ENCODE results near the gene BPIFB1. TPM values are rescaled to one million over a fixed set of nuclear protein-coding genes. Genes with fewer than 3 reads are reported as not detected.

BPIFB1 gene
- total and polyA plus RNA-seq, 2 of the 13 experiments (the other 11 are each of a cell fraction or from before 2014, with no cell fraction given) = 0.82 to 4.4 TPM

- TF ChIP-seq ZNF609 (CRISPR knock-in tag; IDR thresholded peaks at IDR 0.05; ENCODE audit: borderline replicate concordance) = no peak
- TF ChIP-seq NCOR1 (IDR thresholded peaks at IDR 0.05; ENCODE audit: borderline replicate concordance, low read length) = no peak
- TF ChIP-seq JARID2 (CRISPR knock-in tag; IDR thresholded peaks at IDR 0.05; ENCODE audit: insufficient replicate concordance) = no peak
- no peak for TF ChIP-seq MBNL3 (CRISPR knock-in tag; conservative IDR thresholded peaks at IDR 0.05)
- no peak for TF ChIP-seq ZBTB39 (CRISPR knock-in tag; IDR thresholded peaks at IDR 0.05)
- no peak for TF ChIP-seq TBP (CRISPR knock-in tag; IDR thresholded peaks at IDR 0.05)
- TF ChIP-seq ZNF256 (CRISPR knock-in tag; conservative IDR thresholded peaks at IDR 0.05) = no peak
- TF ChIP-seq ZBTB43 (CRISPR knock-in tag; conservative IDR thresholded peaks at IDR 0.05) = no peak
- no peak for TF ChIP-seq ZNF709 (CRISPR knock-in tag; IDR thresholded peaks at IDR 0.05)
- TF ChIP-seq ATF7 (IDR thresholded peaks at IDR 0.05) = peak; percentile 35; the same call in 1 of the 2 replicates
- TF ChIP-seq ATF7 (CRISPR knock-in tag; IDR thresholded peaks at IDR 0.05) = no peak
- TF ChIP-seq ARNTL (CRISPR knock-in tag; IDR thresholded peaks at IDR 0.05) = no peak
- no peak for TF ChIP-seq TMF1 (CRISPR knock-in tag; IDR thresholded peaks at IDR 0.05; ENCODE audit: low read depth)
- TF ChIP-seq JUN (CRISPR knock-in tag; IDR thresholded peaks at IDR 0.05) = no peak
- TF ChIP-seq CBX2 (IDR thresholded peaks at IDR 0.05; ENCODE audit: low read depth, low read length) = no peak
- no peak for TF ChIP-seq CBX2 (CRISPR knock-in tag; IDR thresholded peaks at IDR 0.05; ENCODE audit: low read depth)
- TF ChIP-seq HMG20B (CRISPR knock-in tag; conservative IDR thresholded peaks at IDR 0.05) = no peak
- no peak for TF ChIP-seq GMEB2 (CRISPR knock-in tag; IDR thresholded peaks at IDR 0.05; ENCODE audit: low read depth)
- TF ChIP-seq REXO4 (CRISPR knock-in tag; IDR thresholded peaks at IDR 0.05; ENCODE audit: borderline replicate concordance) = no peak
- TF ChIP-seq ZNF282 (IDR thresholded peaks at IDR 0.05; ENCODE audit: partially characterized antibody) = peak; percentile 91
- no peak for TF ChIP-seq HOXD1 (CRISPR knock-in tag; IDR thresholded peaks at IDR 0.05)
Observed at GRCh38 chr20:33308668-33309067, 25.7 kb downstream of the BPIFB1 start (continued).

All from HepG2 (cell line).